H54 (cell line): Measurements from ENCODE around the gene NPW.

Experiments
- DNase-seq: peaks from one replicate; pipeline ENCODE4 v3.0.0; 2011; ENCODE audit warnings: low spot score, mixed read lengths; ENCODE audit not compliant: insufficient read length
- FAIRE-seq: peaks from 3 replicates; lab custom pipeline; 2011; peaks lifted over from hg19 to GRCh38; lab: Jason Lieb, UNC
- POLR2A ChIP-seq: IDR thresholded peaks from 2 replicates; pipeline ENCODE4 v1.6.1; 2011; ENCODE audit warnings: low read depth, mild to moderate bottlenecking, low read length

NPW gene

GRCh38 chr16:2045965-2046892 is 26.6 kb downstream of the NPW start:
- DNase-seq (no peak), FAIRE-seq (no peak)
- no peak for TF ChIP-seq POLR2A

- TF ChIP-seq POLR2A = no peak
- DNase-seq = no peak
- no peak for FAIRE-seq
These were observed 27.3 kb downstream of the NPW start for GRCh38 chr16:2046893-2047329.

- peak; percentile 89 for TF ChIP-seq POLR2A
- no peak for FAIRE-seq
These were observed 27.9 kb downstream of the NPW start, which contains the start of the genes NTHL1 and TSC2 for GRCh38 chr16:2047330-2048115. Gene NTHL1, minus strand, starts transcription at chr16:2047834. Its CDS starts 11 bp downstream, at chr16:2047823. Gene TSC2, plus strand, starts transcription at chr16:2047985. Its CDS starts 631 bp downstream, at chr16:2048616.

GRCh38 chr16:2048116-2048543 is 28.5 kb downstream of the NPW start:
- no peak for TF ChIP-seq POLR2A
- FAIRE-seq = no peak
- no peak for DNase-seq

More at GRCh38 chr16:2047330-2048115, 27.9 kb downstream of the NPW start, which contains the start of the genes NTHL1 and TSC2:
- peak; percentile 96 for DNase-seq

GRCh38 chr16:2053211-2053610 is 33.6 kb downstream of the NPW start:
- DNase-seq (no peak), FAIRE-seq (no peak)
- TF ChIP-seq POLR2A = no peak

- no peak for DNase-seq
These were observed 34.3 kb downstream of the NPW start for GRCh38 chr16:2053897-2054296.

GRCh38 chr16:2054543-2055245 is 35.1 kb downstream of the NPW start:
- TF ChIP-seq POLR2A = no peak

More at GRCh38 chr16:2053897-2054296, 34.3 kb downstream of the NPW start:
- FAIRE-seq = no peak
- TF ChIP-seq POLR2A = no peak

GRCh38 chr16:2056077-2056476 is 36.5 kb downstream of the NPW start:
- TF ChIP-seq POLR2A = no peak
- FAIRE-seq (no peak), DNase-seq (no peak)

More at GRCh38 chr16:2054543-2055245, 35.1 kb downstream of the NPW start:
- FAIRE-seq (no peak), DNase-seq (no peak)

- DNase-seq (no peak), FAIRE-seq (no peak)
- TF ChIP-seq POLR2A = no peak
These were observed 37.3 kb downstream of the NPW start for GRCh38 chr16:2056681-2057407.

- TF ChIP-seq POLR2A = no peak
- no peak for DNase-seq
- no peak for FAIRE-seq
These were observed 37.9 kb downstream of the NPW start for GRCh38 chr16:2057438-2057837.

GRCh38 chr16:2058420-2058819 is 38.8 kb downstream of the NPW start:
- no peak for TF ChIP-seq POLR2A
- DNase-seq (no peak), FAIRE-seq (no peak)

- no peak for TF ChIP-seq POLR2A
- DNase-seq = no peak
- FAIRE-seq = no peak
These were observed 39.3 kb downstream of the NPW start for GRCh38 chr16:2058872-2059271.

- FAIRE-seq (no peak), DNase-seq (no peak)
- no peak for TF ChIP-seq POLR2A
These were observed 40.8 kb downstream of the NPW start for GRCh38 chr16:2060346-2060745.
